OCI-LY3 (cell line): ENCODE data around the gene MUC4.
"Not testable (repeated sequence)": the region's sequence is repeated elsewhere in the genome, so short reads cannot be mapped to it uniquely, and the experiment has no call there.

Source experiments
- H2AFZ ChIP-seq: fragments of 200-600, 300-600 bp; shearing (Covaris generic); 2 replicates; pipeline ENCODE4 v1.6.0; 2014; ENCODE audit warnings: antibody characterized with exemption, low read depth, low read length
- H3K27ac ChIP-seq: fragments of 200-600, 300-600 bp; sonication (generic); 2 replicates; pipeline ENCODE4 v1.5.1; 2014; ENCODE audit warnings: mild to moderate bottlenecking, low read length, moderate library complexity, mixed read lengths
- H3K27me3 ChIP-seq: fragments of 200-600, 300-600 bp; sonication (generic); 2 replicates; pipeline ENCODE4 v1.6.1; 2014; ENCODE audit warnings: low read depth, low read length, mixed read lengths
- H3K36me3 ChIP-seq: fragments of 200-600, 300-600 bp; sonication (generic); replicated peaks from 2 replicates; pipeline ENCODE3; 2014; ENCODE audit warnings: low read depth, low read length, mixed read lengths
- H3K4me1 ChIP-seq: fragments of 300-600, 200-600 bp; sonication (generic); 2 replicates; pipeline ENCODE4 v1.6.1; 2014; ENCODE audit warnings: low read length, mixed read lengths
- H3K4me2 ChIP-seq: fragments of 200-600, 300-600 bp; sonication (generic); 2 replicates; pipeline ENCODE4 v1.6.1; 2014; ENCODE audit warnings: low read length, mixed read lengths
- H3K4me3 ChIP-seq: fragments of 300-600, 200-600 bp; sonication (generic); 2 replicates; pipeline ENCODE4 v1.5.1; 2014; ENCODE audit warnings: antibody characterized with exemption, mild to moderate bottlenecking, low read length, moderate library complexity
- H3K79me2 ChIP-seq: fragments of 300-600, 200-600 bp; shearing (Covaris generic); 2 replicates; pipeline ENCODE4 v1.6.1; 2014; ENCODE audit warnings: mild to moderate bottlenecking, low read length, mixed read lengths
- H3K9ac ChIP-seq: fragments of 300-600, 200-600 bp; shearing (Covaris generic); 2 replicates; pipeline ENCODE4 v1.6.0; 2014; ENCODE audit warnings: mild to moderate bottlenecking, low read length, moderate library complexity
- H3K9me3 ChIP-seq: fragments of 200-600, 300-600 bp; shearing (Covaris generic); 2 replicates; pipeline ENCODE4 v1.6.1; 2014; ENCODE audit warnings: low read length, mixed read lengths; ENCODE audit not compliant: insufficient read depth
- H4K20me1 ChIP-seq: fragments of 200-600, 300-600 bp; sonication (generic); 2 replicates; pipeline ENCODE4 v1.6.1; 2016; ENCODE audit warnings: low read length, mixed read lengths; ENCODE audit not compliant: insufficient read depth
- CTCF ChIP-seq: fragments of 200-600, 300-600 bp; sonication (generic); IDR thresholded peaks from 2 replicates; pipeline ENCODE4 v1.5.1; 2014; ENCODE audit warnings: antibody characterized with exemption, low read length, low read depth
- EZH2phosphoT487 ChIP-seq: fragments of 200-600 bp; shearing (Covaris generic); IDR thresholded peaks from 2 replicates; pipeline ENCODE4 v1.6.1; 2018; ENCODE audit warnings: antibody characterized with exemption, mixed run types, low read depth

MUC4 gene

GRCh38 chr3:195800240-195800639 is 11.5 kb downstream of the MUC4 start:
- Histone ChIP-seq H4K20me1 (no peaks in the 10 kb centered on the region), H3K4me1 (no peaks in the 10 kb centered on the region), H3K36me3 (no peaks in the 10 kb centered on the region), H3K79me2 (no peaks in the 10 kb centered on the region), H3K27me3 (peaks cover 16% of the 10 kb centered on the region), H3K4me3 (no peak overlapping the region), H3K9me3 (no peaks in the 10 kb centered on the region), H3K4me2 (no peak overlapping the region), H2AFZ (no peak overlapping the region), H3K27ac (no peak overlapping the region), H3K9ac (no peak overlapping the region)
- TF ChIP-seq EZH2phosphoT487 (no peak), CTCF (no peak)

GRCh38 chr3:195796795-195797194 is 14.9 kb downstream of the MUC4 start:
- H2AFZ ChIP-seq: no peak overlapping the region
- no peak overlapping the region for H3K9ac ChIP-seq
- no peak overlapping the region for H3K27ac ChIP-seq
- H3K79me2 ChIP-seq: no peaks in the 10 kb centered on the region
- H3K4me2 ChIP-seq: no peak overlapping the region
- H3K36me3 ChIP-seq: no peaks in the 10 kb centered on the region
- no peaks in the 10 kb centered on the region for H4K20me1 ChIP-seq
- no peaks in the 10 kb centered on the region for H3K9me3 ChIP-seq
- H3K4me1 ChIP-seq: no peaks in the 10 kb centered on the region
- peaks cover 16% of the 10 kb centered on the region for H3K27me3 ChIP-seq
- TF ChIP-seq CTCF (no peak), EZH2phosphoT487 (no peak)
- H3K4me3 ChIP-seq: no peak overlapping the region

- no peak overlapping the region for H3K4me3 ChIP-seq
- no peak overlapping the region for H3K27ac ChIP-seq
- no peak for TF ChIP-seq CTCF
- TF ChIP-seq EZH2phosphoT487: no peak
- H3K4me2 ChIP-seq: no peak overlapping the region
- no peak overlapping the region for H3K9ac ChIP-seq
- H3K9me3 ChIP-seq: no peaks in the 10 kb centered on the region
- no peaks in the 10 kb centered on the region for H3K36me3 ChIP-seq
- H2AFZ ChIP-seq: no peak overlapping the region
- H3K27me3 ChIP-seq: peaks cover 16% of the 10 kb centered on the region; the same call in 1 of the 2 replicates
- no peaks in the 10 kb centered on the region for H3K79me2 ChIP-seq
- peaks cover 4% of the 10 kb centered on the region for H3K4me1 ChIP-seq
- H4K20me1 ChIP-seq: no peaks in the 10 kb centered on the region
Observed at GRCh38 chr3:195794708-195795107, 17.0 kb downstream of the MUC4 start.

- H3K36me3 ChIP-seq, H3K4me3 ChIP-seq, H3K4me2 ChIP-seq, H2AFZ ChIP-seq, H4K20me1 ChIP-seq, H3K9ac ChIP-seq, H3K9me3 ChIP-seq, H3K4me1 ChIP-seq, H3K79me2 ChIP-seq, H3K27ac ChIP-seq: not testable (repeated sequence)
- peaks cover 16% of the 10 kb centered on the region; the same call in 1 of the 2 replicates for H3K27me3 ChIP-seq
Observed at GRCh38 chr3:195792621-195793020, 19.1 kb downstream of the MUC4 start.

- H3K27ac ChIP-seq: no peak overlapping the region
- H3K36me3 ChIP-seq: no peaks in the 10 kb centered on the region
- H3K4me1 ChIP-seq: peaks cover 4% of the 10 kb centered on the region
- H4K20me1 ChIP-seq: no peaks in the 10 kb centered on the region
- H2AFZ ChIP-seq: no peak overlapping the region
- no peak overlapping the region for H3K4me2 ChIP-seq
- TF ChIP-seq CTCF: no peak
- TF ChIP-seq EZH2phosphoT487: no peak
- no peak overlapping the region for H3K4me3 ChIP-seq
- H3K9me3 ChIP-seq: no peaks in the 10 kb centered on the region
- H3K27me3 ChIP-seq: peaks cover 16% of the 10 kb centered on the region; the same call in 1 of the 2 replicates
- H3K79me2 ChIP-seq: no peaks in the 10 kb centered on the region
- no peak overlapping the region for H3K9ac ChIP-seq
Observed at GRCh38 chr3:195790901-195791300, 20.8 kb downstream of the MUC4 start.
